Astrocyte (in vitro differentiated cells and primary cell): Measurements from ENCODE around the gene LIMA1. TPM values are rescaled to one million over a fixed set of nuclear protein-coding genes. Genes with fewer than 3 reads are reported as not detected.
A peak's percentile ranks its signal among the peaks of the same experiment; 100 is the strongest.

ENCODE experiments used
- DNase-seq: peaks from one replicate; pipeline ENCODE4 v3.0.0-alpha.2; 2010; ENCODE audit warnings: low read depth
- FAIRE-seq: peaks from 2 replicates; lab custom pipeline; 2011; peaks lifted over from hg19 to GRCh38; lab: Jason Lieb, UNC
- H2AFZ ChIP-seq: 2 replicates; pipeline ENCODE4 v1.6.0; 2012; ENCODE audit warnings: low read depth, low read length, inconsistent platforms
- H3K27ac ChIP-seq: 2 replicates; pipeline ENCODE4 v1.5.1; 2011; ENCODE audit warnings: low read depth, low read length, inconsistent platforms
- H3K27me3 ChIP-seq: 2 replicates; pipeline ENCODE4 v1.6.0; 2011; ENCODE audit warnings: low read length, inconsistent platforms; ENCODE audit not compliant: insufficient read depth
- H3K36me3 ChIP-seq: 2 replicates; pipeline ENCODE4 v1.5.1; 2011; ENCODE audit warnings: low read length, inconsistent platforms; ENCODE audit not compliant: insufficient read depth
- H3K4me1 ChIP-seq: 2 replicates; pipeline ENCODE4 v1.5.1; 2011; ENCODE audit warnings: low read length, inconsistent platforms; ENCODE audit not compliant: insufficient read depth
- H3K4me2 ChIP-seq: 2 replicates; pipeline ENCODE4 v1.6.0; 2012; ENCODE audit warnings: low read length, inconsistent platforms
- H3K4me3 ChIP-seq: 2 replicates; pipeline ENCODE4 v1.5.1; 2011; ENCODE audit warnings: low read depth, mild to moderate bottlenecking, low read length, inconsistent platforms; ENCODE audit not compliant: insufficient read depth
- H3K79me2 ChIP-seq: 2 replicates; pipeline ENCODE4 v1.6.0; 2012; ENCODE audit warnings: mild to moderate bottlenecking, low read length, inconsistent platforms; ENCODE audit not compliant: insufficient read depth
- H3K9ac ChIP-seq: 2 replicates; pipeline ENCODE4 v1.6.0; 2012; ENCODE audit warnings: mild to moderate bottlenecking, low read length, inconsistent platforms
- H3K9me3 ChIP-seq: 2 replicates; pipeline ENCODE4 v1.5.1; 2012; ENCODE audit warnings: low read depth, mild to moderate bottlenecking, low read length, inconsistent platforms; ENCODE audit not compliant: insufficient read depth
- H4K20me1 ChIP-seq: 2 replicates; pipeline ENCODE4 v1.6.0; 2012; ENCODE audit warnings: low read length, inconsistent platforms; ENCODE audit not compliant: insufficient read depth
- H3K27ac Mint-ChIP-seq: one replicate; pipeline ENCODE4 v1.8.0; 2021; ENCODE audit warnings: mild to moderate bottlenecking, mixed read lengths; ENCODE audit not compliant: unreplicated experiment
- H3K27me3 Mint-ChIP-seq: one replicate; pipeline ENCODE4 v1.8.0; 2021; ENCODE audit warnings: low read depth, mixed read lengths; ENCODE audit not compliant: unreplicated experiment
- H3K36me3 Mint-ChIP-seq: one replicate; pipeline ENCODE4 v1.8.0; 2021; ENCODE audit warnings: low read depth, mixed read lengths; ENCODE audit not compliant: unreplicated experiment
- H3K4me1 Mint-ChIP-seq: one replicate; pipeline ENCODE4 v1.8.0; 2021; ENCODE audit warnings: low read depth, mixed read lengths; ENCODE audit not compliant: unreplicated experiment
- H3K4me3 Mint-ChIP-seq: one replicate; pipeline ENCODE4 v1.8.0; 2021; ENCODE audit warnings: mild to moderate bottlenecking, moderate library complexity, mixed read lengths; ENCODE audit not compliant: unreplicated experiment
- H3K9me3 Mint-ChIP-seq: one replicate; pipeline ENCODE4 v1.8.0; 2021; ENCODE audit warnings: mild to moderate bottlenecking, mixed read lengths; ENCODE audit not compliant: unreplicated experiment
- CTCF ChIP-seq: IDR thresholded peaks from 2 replicates; pipeline ENCODE4 v1.5.1; 2011; ENCODE audit warnings: low read depth, mild to moderate bottlenecking, inconsistent platforms, low read length, moderate library complexity; ENCODE audit not compliant: insufficient read depth
- EZH2 ChIP-seq: IDR thresholded peaks from 2 replicates; pipeline ENCODE4 v1.6.1; 2012; ENCODE audit warnings: mild to moderate bottlenecking, low read length, inconsistent platforms; ENCODE audit not compliant: insufficient read depth
- total RNA-seq: library from RNA; stranded (reverse); gene quantifications from 2 replicates; pipeline ENCODE4 v1.2.1, GENCODE V29; 2021

Gene LIMA1
- total RNA-seq, 1 donor from 2014 or later: 173 TPM

GRCh38 chr12:50214018-50214417 is 69.3 kb downstream of the LIMA1 start:
- peak overlapping the region; percentile 47 for H3K4me2 ChIP-seq
- no peak for FAIRE-seq
- H3K27me3 ChIP-seq: no peaks in the 10 kb centered on the region
- H3K27ac ChIP-seq: no peak overlapping the region
- peaks cover 25% of the 10 kb centered on the region for H3K4me1 ChIP-seq
- DNase-seq: no peak
- no peaks in the 10 kb centered on the region for H3K9me3 ChIP-seq
- H3K36me3 ChIP-seq: peaks cover 31% of the 10 kb centered on the region
- peaks cover 95% of the 10 kb centered on the region for H3K79me2 ChIP-seq
- no peak overlapping the region for H3K4me3 ChIP-seq
- H3K9ac ChIP-seq: no peak overlapping the region
- H2AFZ ChIP-seq: no peak overlapping the region
- Mint-ChIP-seq H3K4me1 (peaks cover 32% of the 10 kb centered on the region), H3K4me3 (peak overlapping the region; percentile 28), H3K27ac (no peak overlapping the region), H3K9me3 (no peaks in the 10 kb centered on the region), H3K27me3 (no peaks in the 10 kb centered on the region), H3K36me3 (peaks cover 14% of the 10 kb centered on the region)
- peaks cover 88% of the 10 kb centered on the region for H4K20me1 ChIP-seq
- no peak for TF ChIP-seq CTCF
- TF ChIP-seq EZH2: no peak

DNA sequence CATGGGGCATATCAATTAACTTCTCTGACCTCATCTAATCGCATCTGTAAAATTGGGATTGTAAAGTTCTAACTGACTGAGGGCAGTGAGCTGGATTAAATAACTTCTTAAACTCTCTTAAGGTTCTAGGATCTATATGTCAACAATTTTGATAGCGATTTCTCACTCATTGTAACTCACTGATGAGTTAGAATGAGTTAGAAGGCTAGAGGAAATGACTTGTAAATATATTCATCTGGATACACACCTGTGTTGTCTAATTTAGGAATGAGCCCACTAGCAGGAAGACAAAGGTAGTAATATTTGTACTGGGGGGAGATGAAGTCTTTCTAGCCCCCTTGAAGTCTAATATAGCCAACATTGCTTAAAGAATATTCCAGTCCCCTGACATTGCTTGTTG is 69.9 kb downstream of the LIMA1 start:
- H3K4me1 ChIP-seq: peaks cover 24% of the 10 kb centered on the region
- Mint-ChIP-seq H3K4me1 (peaks cover 30% of the 10 kb centered on the region), H3K9me3 (no peaks in the 10 kb centered on the region), H3K36me3 (peaks cover 14% of the 10 kb centered on the region), H3K27ac (no peak overlapping the region), H3K4me3 (no peak overlapping the region), H3K27me3 (no peaks in the 10 kb centered on the region)
- H3K79me2 ChIP-seq: peaks cover 95% of the 10 kb centered on the region
- H2AFZ ChIP-seq: no peak overlapping the region
- no peak overlapping the region for H3K4me3 ChIP-seq
- peaks cover 87% of the 10 kb centered on the region for H4K20me1 ChIP-seq
- no peaks in the 10 kb centered on the region for H3K9me3 ChIP-seq
- TF ChIP-seq EZH2 (no peak), CTCF (no peak)
- peaks cover 25% of the 10 kb centered on the region for H3K36me3 ChIP-seq
- no peak overlapping the region for H3K9ac ChIP-seq
- DNase-seq (no peak), FAIRE-seq (no peak)
- peak overlapping the region; percentile 47 for H3K4me2 ChIP-seq
- no peak overlapping the region for H3K27ac ChIP-seq
- no peaks in the 10 kb centered on the region for H3K27me3 ChIP-seq

DNA sequence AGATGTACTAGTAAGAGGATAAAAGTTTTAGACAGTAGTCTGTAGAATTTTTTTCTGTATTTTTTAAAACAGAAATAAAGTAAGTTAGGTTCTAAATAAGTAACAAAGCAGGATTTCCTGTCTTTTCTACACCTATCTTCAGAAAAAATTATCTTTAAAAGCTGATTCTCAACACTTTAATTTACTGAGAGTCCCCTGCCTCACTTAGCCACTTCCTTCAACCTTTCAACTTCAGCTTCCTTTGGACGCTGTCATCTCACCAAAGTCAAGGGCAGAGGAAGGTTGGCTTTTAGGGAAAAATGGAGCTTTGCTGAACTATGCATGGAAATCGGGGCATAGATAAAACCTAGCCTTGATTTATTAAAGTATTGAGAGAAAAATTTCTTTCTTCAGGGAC is 71.3 kb downstream of the LIMA1 start:
- Histone ChIP-seq H3K27me3 (no peaks in the 10 kb centered on the region), H3K36me3 (peaks cover 18% of the 10 kb centered on the region), H4K20me1 (peaks cover 89% of the 10 kb centered on the region), H2AFZ (no peak overlapping the region), H3K79me2 (peaks cover 96% of the 10 kb centered on the region), H3K4me1 (peaks cover 21% of the 10 kb centered on the region), H3K27ac (peak overlapping the region; percentile 16), H3K4me3 (no peak overlapping the region), H3K4me2 (peak overlapping the region; percentile 50), H3K9me3 (no peaks in the 10 kb centered on the region), H3K9ac (peak overlapping the region; percentile 52)
- no peak for TF ChIP-seq CTCF
- no peak for TF ChIP-seq EZH2
- Mint-ChIP-seq H3K4me3 (peak overlapping the region; percentile 51), H3K36me3 (peaks cover 6% of the 10 kb centered on the region), H3K4me1 (peaks cover 24% of the 10 kb centered on the region), H3K9me3 (no peaks in the 10 kb centered on the region), H3K27me3 (no peaks in the 10 kb centered on the region), H3K27ac (peak overlapping the region; percentile 88)
- no peak for FAIRE-seq
- DNase-seq: no peak
